ENCODE results near the gene FBXW11. TPM values are rescaled to one million over a fixed set of nuclear protein-coding genes. Genes with fewer than 3 reads are reported as not detected.

FBXW11 gene
- total RNA-seq, 4 donors from 2014 or later: 41.1 to 49.7 (median 43.0) TPM

DNA sequence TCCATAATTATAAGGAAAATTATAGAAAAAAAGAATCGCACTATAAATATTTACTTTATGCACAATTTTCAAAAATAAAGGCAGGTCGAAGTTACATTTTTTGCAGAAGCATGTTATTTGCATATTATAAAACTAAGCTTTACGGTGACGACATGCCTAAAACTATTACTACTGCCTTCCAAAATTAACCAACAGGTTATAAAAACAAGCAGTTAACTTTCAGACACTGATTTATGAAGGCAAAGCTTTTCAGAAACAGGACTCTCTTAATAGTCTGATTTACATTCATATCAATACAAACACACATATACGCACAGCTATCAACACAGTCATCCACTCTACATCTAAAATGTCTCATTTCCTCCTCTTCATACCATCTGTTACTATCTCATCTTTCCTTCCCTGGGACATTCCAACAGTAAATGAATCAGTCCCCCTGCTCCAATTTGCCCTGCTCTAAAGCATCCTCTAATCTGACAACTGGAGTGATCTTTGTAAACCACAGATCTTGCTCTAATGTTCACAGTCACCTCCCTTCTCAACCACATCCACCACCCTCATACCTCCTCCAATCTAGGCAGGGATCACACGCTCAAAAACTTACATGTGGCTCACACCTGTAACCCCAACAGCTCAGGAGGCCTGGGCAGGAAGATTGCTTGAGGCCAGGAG lies 21.6 kb downstream of the FBXW11 start:
- no peak overlapping the region for H3K4me3 ChIP-seq
- H3K27ac ChIP-seq: no peak overlapping the region
- TF ChIP-seq CTCF (IDR thresholded peaks at IDR 0.05) (no peak), EP300 (IDR thresholded peaks at IDR 0.05) (no peak)
- no peak for DNase-seq (ENCODE audit: low spot score in 2 of 2)
- H3K4me1 ChIP-seq: peaks cover 13% of the 10 kb centered on the region
- 86% methylated on average over 6 of the region's 6 CpGs for WGBS
- no peaks in the 10 kb centered on the region for H3K27me3 ChIP-seq
- peaks cover 4% of the 10 kb centered on the region for H3K36me3 ChIP-seq
- H3K9me3 ChIP-seq: no peaks in the 10 kb centered on the region

- TF ChIP-seq POLR2AphosphoS5 (IDR thresholded peaks at IDR 0.05) (no peak), CTCF (IDR thresholded peaks at IDR 0.05) (no peak), POLR2A (IDR thresholded peaks at IDR 0.05) (no peak), EP300 (IDR thresholded peaks at IDR 0.05) (no peak)
- 96% methylated on average over 2 of the region's 2 CpGs for WGBS
- H3K27ac ChIP-seq: no peak overlapping the region
- H3K4me3 ChIP-seq: no peak overlapping the region
- no peak for DNase-seq (ENCODE audit: low spot score in 2 of 2)
- no peaks in the 10 kb centered on the region for H3K27me3 ChIP-seq
- H3K9me3 ChIP-seq: peaks cover 5% of the 10 kb centered on the region
- H3K36me3 ChIP-seq: peaks cover 4% of the 10 kb centered on the region
- H3K4me1 ChIP-seq: no peaks in the 10 kb centered on the region
Observed at GRCh38 chr5:171981847-171982246, 24.6 kb downstream of the FBXW11 start.

DNA sequence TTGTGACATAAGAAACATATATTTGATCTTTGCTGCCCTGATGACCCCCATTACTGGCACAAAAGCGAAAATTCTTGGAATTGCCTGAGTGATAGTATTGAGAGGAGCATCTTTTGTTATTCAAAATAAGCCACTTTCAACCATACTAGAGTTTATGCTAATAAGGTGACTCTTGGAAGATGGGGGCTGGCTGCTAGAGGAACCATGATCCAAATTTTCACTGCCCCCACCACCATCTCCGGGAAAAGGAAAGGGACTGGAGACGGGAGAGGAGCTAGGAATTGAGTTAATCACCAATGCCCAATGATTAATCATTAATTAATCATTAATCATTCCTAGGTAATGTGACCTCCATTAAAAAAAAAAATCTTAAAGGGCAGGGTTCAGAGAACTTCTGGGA lies 25.6 kb downstream of the FBXW11 start:
- TF ChIP-seq POLR2AphosphoS5 (IDR thresholded peaks at IDR 0.05) (no peak), EP300 (IDR thresholded peaks at IDR 0.05) (no peak), POLR2A (IDR thresholded peaks at IDR 0.05) (no peak), CTCF (IDR thresholded peaks at IDR 0.05) (no peak)
- Histone ChIP-seq H3K4me1 (peaks cover 8% of the 10 kb centered on the region), H3K27ac (no peak overlapping the region), H3K4me3 (no peak overlapping the region), H3K9me3 (peaks cover 5% of the 10 kb centered on the region), H3K36me3 (no peaks in the 10 kb centered on the region), H3K27me3 (no peaks in the 10 kb centered on the region)
- DNase-seq (ENCODE audit: low spot score in 2 of 2): no peak
- 96% methylated on average over 3 of the region's 3 CpGs for WGBS

GRCh38 chr5:171979606-171980005 lies 26.8 kb downstream of the FBXW11 start:
- 95% methylated on average over 8 of the region's 8 CpGs for WGBS
- no peak for TF ChIP-seq EP300 (IDR thresholded peaks at IDR 0.05)
- TF ChIP-seq CTCF (IDR thresholded peaks at IDR 0.05): no peak
- no peak for TF ChIP-seq POLR2AphosphoS5 (IDR thresholded peaks at IDR 0.05)
- no peak for TF ChIP-seq POLR2A (IDR thresholded peaks at IDR 0.05)
- peaks cover 15% of the 10 kb centered on the region for H3K4me1 ChIP-seq
- no peak overlapping the region for H3K4me3 ChIP-seq
- H3K27ac ChIP-seq: no peak overlapping the region
- DNase-seq (ENCODE audit: low spot score in 2 of 2): no peak
- H3K9me3 ChIP-seq: peaks cover 5% of the 10 kb centered on the region
- H3K27me3 ChIP-seq: no peaks in the 10 kb centered on the region
- no peaks in the 10 kb centered on the region for H3K36me3 ChIP-seq

- Histone ChIP-seq H3K36me3 (no peaks in the 10 kb centered on the region), H3K4me3 (no peak overlapping the region), H3K9me3 (peaks cover 5% of the 10 kb centered on the region), H3K4me1 (peaks cover 15% of the 10 kb centered on the region), H3K27ac (no peak overlapping the region), H3K27me3 (no peaks in the 10 kb centered on the region)
- no peak for DNase-seq (ENCODE audit: low spot score in 2 of 2)
- TF ChIP-seq CTCF (IDR thresholded peaks at IDR 0.05): no peak
- no peak for TF ChIP-seq POLR2AphosphoS5 (IDR thresholded peaks at IDR 0.05)
- no peak for TF ChIP-seq POLR2A (IDR thresholded peaks at IDR 0.05)
- WGBS: 92% methylated on average over 4 of the region's 4 CpGs
Observed at GRCh38 chr5:171978519-171978918, 27.9 kb downstream of the FBXW11 start.

Measured in suprapubic skin (tissue), 4 donors.